Measurements from ENCODE around the gene ITGAV. TPM values are rescaled to one million over a fixed set of nuclear protein-coding genes. Genes with fewer than 3 reads are reported as not detected.

The ITGAV gene
- total and polyA plus RNA-seq, 2 donors (not counting 3 experiments of a cell fraction or from before 2014, with no cell fraction given) = 61.8 to 131 TPM

DNA sequence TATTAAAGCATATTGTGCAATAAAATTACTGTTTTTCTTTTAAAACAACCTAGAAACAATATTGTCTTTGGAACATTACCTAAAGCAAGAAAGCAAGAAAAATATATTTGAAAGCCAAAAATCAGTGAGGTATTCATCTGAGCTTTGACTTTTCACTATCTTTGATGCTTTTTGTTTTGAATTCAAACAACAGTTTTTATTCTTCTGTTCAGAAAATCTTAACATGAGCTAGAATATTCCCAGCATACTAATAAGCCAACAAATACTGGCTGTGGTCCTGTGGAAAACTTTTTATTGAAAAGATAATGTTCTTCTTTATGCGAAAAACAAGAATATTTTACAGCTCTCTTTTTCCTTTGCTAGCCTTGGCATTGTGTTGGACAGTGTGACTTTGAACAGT is 123.8 kb downstream of the ITGAV start:
- intact Hi-C loops (cut with micrococcal nuclease) (no loop called here), dilution Hi-C loops (cut with MboI; ENCODE audit: extremely low pct_ligation_motif_present, low sequenced_read_pairs) (no loop called here)
- H3K27me3 ChIP-seq (ENCODE audit: control insufficient read depth in 2 of 2, insufficient read depth in 2 of 2, low read length in 2 of 2) = no peaks in the 10 kb centered on the region
- DNase-seq (ENCODE audit: low read depth, low spot score) = no peak
- H3K4me2 ChIP-seq (ENCODE audit: insufficient read depth, low read length) = no peak overlapping the region
- H3K4me1 ChIP-seq (ENCODE audit: control insufficient read depth, extremely low read depth, insufficient read depth, low read length) = no peaks in the 10 kb centered on the region
- no peaks in the 10 kb centered on the region for H3K79me2 ChIP-seq (ENCODE audit: control insufficient read depth, insufficient read depth, low read length)
- no peaks in the 10 kb centered on the region for H4K20me1 ChIP-seq (replicated peaks; ENCODE audit: control insufficient read depth, extremely low read depth, insufficient read depth, low read length)
- no TSS peak for BruUV-seq (replicated peaks)
- H2AFZ ChIP-seq (ENCODE audit: low read depth, low read length) = no peak overlapping the region
- no peak overlapping the region for H3K27ac ChIP-seq (ENCODE audit: insufficient read depth, low read depth, low read length)
- no peak for FAIRE-seq
- no peak overlapping the region for H3K9ac ChIP-seq (replicated peaks; ENCODE audit: extremely low read depth, insufficient read depth, low read length)
- TF ChIP-seq GATA2 (IDR thresholded peaks at IDR 0.05; ENCODE audit: insufficient read depth, insufficient read length, low read depth, low read length) = no peak
- TF ChIP-seq EZH2 (IDR thresholded peaks at IDR 0.05; ENCODE audit: borderline replicate concordance, low read depth, low read length, severe bottlenecking) = no peak
- TF ChIP-seq MYC (IDR thresholded peaks at IDR 0.05; ENCODE audit: low read depth, low read length) = no peak
- TF ChIP-seq, protein P1, sequence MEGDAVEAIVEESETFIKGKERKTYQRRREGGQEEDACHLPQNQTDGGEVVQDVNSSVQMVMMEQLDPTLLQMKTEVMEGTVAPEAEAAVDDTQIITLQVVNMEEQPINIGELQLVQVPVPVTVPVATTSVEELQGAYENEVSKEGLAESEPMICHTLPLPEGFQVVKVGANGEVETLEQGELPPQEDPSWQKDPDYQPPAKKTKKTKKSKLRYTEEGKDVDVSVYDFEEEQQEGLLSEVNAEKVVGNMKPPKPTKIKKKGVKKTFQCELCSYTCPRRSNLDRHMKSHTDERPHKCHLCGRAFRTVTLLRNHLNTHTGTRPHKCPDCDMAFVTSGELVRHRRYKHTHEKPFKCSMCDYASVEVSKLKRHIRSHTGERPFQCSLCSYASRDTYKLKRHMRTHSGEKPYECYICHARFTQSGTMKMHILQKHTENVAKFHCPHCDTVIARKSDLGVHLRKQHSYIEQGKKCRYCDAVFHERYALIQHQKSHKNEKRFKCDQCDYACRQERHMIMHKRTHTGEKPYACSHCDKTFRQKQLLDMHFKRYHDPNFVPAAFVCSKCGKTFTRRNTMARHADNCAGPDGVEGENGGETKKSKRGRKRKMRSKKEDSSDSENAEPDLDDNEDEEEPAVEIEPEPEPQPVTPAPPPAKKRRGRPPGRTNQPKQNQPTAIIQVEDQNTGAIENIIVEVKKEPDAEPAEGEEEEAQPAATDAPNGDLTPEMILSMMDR (IDR thresholded peaks at IDR 0.05; ENCODE audit: extremely low read depth in 1 of 2, insufficient read depth in 1 of 2, low read depth in 1 of 2, low read length in 2 of 2) = no peak
- TF ChIP-seq POLR2AphosphoS5 (IDR thresholded peaks at IDR 0.05; ENCODE audit: insufficient read depth, low read depth, low read length) = no peak
- TF ChIP-seq, protein P2, sequence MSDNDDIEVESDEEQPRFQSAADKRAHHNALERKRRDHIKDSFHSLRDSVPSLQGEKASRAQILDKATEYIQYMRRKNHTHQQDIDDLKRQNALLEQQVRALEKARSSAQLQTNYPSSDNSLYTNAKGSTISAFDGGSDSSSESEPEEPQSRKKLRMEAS (IDR thresholded peaks at IDR 0.05; ENCODE audit: insufficient read depth, insufficient read length) = no peak
- no peak for TF ChIP-seq JUN (IDR thresholded peaks at IDR 0.05; ENCODE audit: borderline replicate concordance, insufficient read depth, insufficient read length, low read depth)
- TF ChIP-seq POLR2A (IDR thresholded peaks at IDR 0.05; ENCODE audit: low read depth, low read length) = no peak
- no peak for TF ChIP-seq FOS (IDR thresholded peaks at IDR 0.05; ENCODE audit: borderline replicate concordance, insufficient read depth, low read length)
- no peaks in the 10 kb centered on the region for H3K36me3 ChIP-seq (ENCODE audit: control insufficient read depth in 2 of 2, extremely low read depth in 1 of 2, insufficient read depth in 2 of 2, low read length in 2 of 2)
- no peak overlapping the region for H3K4me3 ChIP-seq (replicated peaks in 1 of 3; ENCODE audit: insufficient read depth in 1 of 3, low read depth in 1 of 3, low read length in 3 of 3)
- no peaks in the 10 kb centered on the region for H3K9me3 ChIP-seq (replicated peaks; ENCODE audit: control insufficient read depth, insufficient read depth, low read length)
- ChIA-PET POLR2A (no interaction called here), CTCF (interaction anchor here (1.5 kb wide), 1 partner anchor 8 kb away, joined by 3 read pairs; no protein-coding TSS in a partner anchor)
- H3K9me1 ChIP-seq (replicated peaks; ENCODE audit: control insufficient read depth, extremely low read depth, insufficient read depth, low read length) = no peaks in the 10 kb centered on the region
